DMS79 (cell line): ENCODE results near the gene NKD1.

Experiments used
- DNase-seq: peaks from one replicate; lab custom pipeline; 2025; lab: John Stamatoyannopoulos, UW

NKD1 gene

GRCh38 chr16:50676684-50677225 lies 128.6 kb downstream of the NKD1 start:
- DNase-seq: no peak

GRCh38 chr16:50677351-50677750 lies 129.2 kb downstream of the NKD1 start:
- no peak for DNase-seq

- DNase-seq: no peak
Observed at GRCh38 chr16:50678531-50678930, 130.3 kb downstream of the NKD1 start.

- DNase-seq: no peak
Observed at GRCh38 chr16:50679266-50679665, 131.1 kb downstream of the NKD1 start.

- DNase-seq: no peak
Observed at GRCh38 chr16:50679676-50680555, 131.7 kb downstream of the NKD1 start.

GRCh38 chr16:50680556-50680893 lies 132.3 kb downstream of the NKD1 start:
- no peak for DNase-seq

- DNase-seq: no peak
Observed at GRCh38 chr16:50681021-50681885, 133.1 kb downstream of the NKD1 start, which contains the start of gene SNX20. TSS of gene SNX20 (minus strand) at chr16:50681312. CDS start at chr16:50677526, 3,786 bp downstream.

GRCh38 chr16:50683689-50684374 lies 135.6 kb downstream of the NKD1 start:
- DNase-seq: no peak

- no peak for DNase-seq
Observed at GRCh38 chr16:50684823-50685461, 136.7 kb downstream of the NKD1 start.

GRCh38 chr16:50685462-50686063 lies 137.4 kb downstream of the NKD1 start:
- no peak for DNase-seq

GRCh38 chr16:50688083-50688482 lies 139.9 kb downstream of the NKD1 start:
- DNase-seq: no peak

- no peak for DNase-seq
Observed at GRCh38 chr16:50688867-50689266, 140.7 kb downstream of the NKD1 start.

GRCh38 chr16:50690177-50690576 lies 142.0 kb downstream of the NKD1 start:
- DNase-seq: no peak

- no peak for DNase-seq
Observed at GRCh38 chr16:50692644-50692998, 144.4 kb downstream of the NKD1 start.

GRCh38 chr16:50692999-50693781 lies 145.0 kb downstream of the NKD1 start, which contains the start of gene NOD2:
TSS of gene NOD2 (plus strand) at chr16:50693606. CDS start at chr16:50699496, 5,890 bp downstream.
- no peak for DNase-seq

GRCh38 chr16:50694206-50694605 lies 146.0 kb downstream of the NKD1 start:
- DNase-seq: no peak

GRCh38 chr16:50695017-50696000 lies 147.1 kb downstream of the NKD1 start:
- DNase-seq: no peak

- no peak for DNase-seq
Observed at GRCh38 chr16:50696126-50696525, 147.9 kb downstream of the NKD1 start.
